HUDEP-2 (cell line): ENCODE data around the gene GALNT17.
"Not testable (repeated sequence)": the region's sequence is repeated elsewhere in the genome, so short reads cannot be mapped to it uniquely, and the experiment has no call there.

Source experiments
- DNase-seq, 76 experiments: peaks; one replicate each; lab custom pipeline; 2025; ENCODE audit not compliant: unreplicated experiment in 76 of 76; lab: John Stamatoyannopoulos, UW

GALNT17 gene

DNA sequence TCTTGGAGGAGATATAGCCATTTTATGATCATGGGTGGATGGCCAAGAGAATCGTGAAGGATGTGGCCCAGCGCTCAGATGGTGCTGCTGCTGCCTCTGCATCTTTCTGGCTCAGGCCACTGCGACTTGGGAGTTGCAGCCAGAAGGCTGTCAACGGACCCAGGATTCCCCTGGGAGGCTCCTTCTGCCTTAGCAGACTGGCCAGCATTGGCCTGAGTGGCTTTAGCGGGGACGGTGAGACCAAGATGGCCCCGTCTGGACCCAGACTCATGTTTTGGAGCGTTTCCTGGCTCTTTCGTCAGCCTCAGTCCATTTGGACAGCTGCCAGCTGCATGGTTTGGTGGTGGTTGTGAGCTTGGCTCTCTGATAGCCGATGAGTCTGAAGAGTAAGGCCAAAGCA lies 97.2 kb downstream of the GALNT17 start:
- DNase-seq, result no peak

DNA sequence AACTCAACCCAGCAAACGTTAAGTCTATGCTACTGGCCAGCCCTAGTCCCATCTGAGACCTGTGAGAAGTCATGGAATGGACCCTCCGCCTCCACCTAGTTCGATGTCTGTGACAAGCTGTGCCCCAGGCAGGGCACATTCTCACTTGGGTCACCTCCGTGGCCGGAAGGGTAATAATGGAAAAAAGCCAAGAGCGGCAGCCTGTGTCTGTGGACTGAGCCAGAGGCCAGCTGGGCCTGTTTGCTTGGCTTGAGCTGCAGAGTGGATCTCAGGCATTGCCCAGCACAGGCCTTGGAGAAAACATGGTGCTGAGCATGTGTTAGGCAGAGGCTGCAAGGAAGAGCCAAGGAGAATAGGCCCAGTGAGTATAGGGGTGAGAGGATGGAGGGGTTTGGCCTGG lies 97.8 kb downstream of the GALNT17 start:
- no peak for DNase-seq

- DNase-seq, result no peak
Observed at GRCh38 chr7:71235253-71235652, 103.3 kb downstream of the GALNT17 start.

GRCh38 chr7:71236230-71237105 lies 104.5 kb downstream of the GALNT17 start:
- no peak for DNase-seq

DNA sequence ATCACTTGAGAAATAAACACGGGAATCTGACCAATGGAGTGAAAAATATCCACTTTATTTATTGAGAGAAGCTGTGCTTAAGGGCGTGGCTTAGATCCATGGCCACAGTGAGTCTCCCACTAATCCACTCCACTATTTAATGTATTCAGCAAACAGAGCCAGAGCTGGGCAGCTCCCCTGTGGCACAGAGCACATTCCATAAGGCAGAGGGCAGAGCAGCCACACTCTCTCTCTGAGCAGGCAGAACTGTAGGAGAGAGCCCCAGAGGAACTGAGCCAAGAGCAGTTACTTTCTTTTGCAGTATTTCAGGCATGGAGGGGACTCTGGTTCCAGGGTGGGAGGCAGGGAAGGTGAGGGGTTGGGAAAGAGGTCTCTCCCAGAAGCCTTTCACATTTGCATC lies 106.0 kb downstream of the GALNT17 start:
- DNase-seq, result no peak

- no peak for DNase-seq
Observed at GRCh38 chr7:71238581-71239295, 106.8 kb downstream of the GALNT17 start.

GRCh38 chr7:71239586-71240268 lies 107.8 kb downstream of the GALNT17 start:
- no peak for DNase-seq

GRCh38 chr7:71243736-71244410 lies 111.9 kb downstream of the GALNT17 start:
- no peak for DNase-seq

DNA sequence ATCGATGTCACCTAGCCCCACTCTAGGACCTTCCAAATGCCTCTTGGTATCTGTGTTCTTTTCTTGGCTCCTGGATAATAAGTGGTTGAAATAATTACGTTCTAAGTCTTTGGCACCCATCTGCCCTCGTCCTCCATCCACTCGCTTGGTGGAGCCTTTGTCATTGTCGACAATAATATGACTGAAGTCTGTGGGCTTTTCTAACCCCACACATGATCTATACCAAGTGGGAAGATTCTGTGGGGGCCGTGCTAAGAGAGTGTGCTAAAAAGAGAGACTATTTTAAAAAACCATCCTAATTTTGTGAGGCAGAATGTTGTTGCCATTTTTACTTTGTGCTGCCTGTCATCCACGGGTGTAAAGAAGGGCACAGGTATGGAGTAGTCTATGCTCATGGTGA lies 113.1 kb downstream of the GALNT17 start:
- DNase-seq, result no peak

- DNase-seq, result no peak
Observed at GRCh38 chr7:71251706-71252105, 119.8 kb downstream of the GALNT17 start.

GRCh38 chr7:71254751-71255150 lies 122.8 kb downstream of the GALNT17 start:
- no peak for DNase-seq

DNA sequence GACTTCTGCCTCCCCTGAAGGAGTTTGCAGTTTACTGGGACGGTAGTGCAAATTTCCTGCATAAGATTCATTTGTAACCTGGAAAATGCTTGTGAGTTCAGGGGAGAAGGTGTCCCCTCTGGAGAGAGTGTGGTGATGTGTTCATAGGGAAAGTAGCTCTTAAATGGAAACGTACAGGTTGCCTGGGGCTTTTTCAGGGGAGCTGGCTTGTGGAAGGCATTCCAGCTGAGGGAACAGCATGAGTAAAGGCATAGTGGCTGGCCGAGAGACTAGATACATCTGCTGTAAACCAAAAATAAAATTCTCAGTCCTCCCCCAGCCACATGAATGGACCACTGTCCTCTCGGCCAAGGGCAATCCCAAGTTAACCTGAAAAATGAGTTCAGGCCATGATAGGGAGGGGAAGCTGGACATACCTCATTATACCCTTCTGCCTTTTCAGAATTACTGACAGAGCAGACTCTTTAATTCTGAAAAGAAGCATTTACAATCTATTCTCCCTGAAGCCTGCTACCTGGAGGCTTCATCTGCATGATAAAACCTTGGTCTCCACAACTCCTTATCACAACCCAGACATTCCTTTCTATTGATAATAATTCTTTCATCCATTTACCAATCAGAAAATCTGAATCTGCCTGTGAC lies 123.7 kb downstream of the GALNT17 start:
- no peak for DNase-seq

- DNase-seq, result no peak
Observed at GRCh38 chr7:71261066-71261465, 129.1 kb downstream of the GALNT17 start.

- not testable (repeated sequence) for DNase-seq
Observed at GRCh38 chr7:71262834-71263233, 130.9 kb downstream of the GALNT17 start.

DNA sequence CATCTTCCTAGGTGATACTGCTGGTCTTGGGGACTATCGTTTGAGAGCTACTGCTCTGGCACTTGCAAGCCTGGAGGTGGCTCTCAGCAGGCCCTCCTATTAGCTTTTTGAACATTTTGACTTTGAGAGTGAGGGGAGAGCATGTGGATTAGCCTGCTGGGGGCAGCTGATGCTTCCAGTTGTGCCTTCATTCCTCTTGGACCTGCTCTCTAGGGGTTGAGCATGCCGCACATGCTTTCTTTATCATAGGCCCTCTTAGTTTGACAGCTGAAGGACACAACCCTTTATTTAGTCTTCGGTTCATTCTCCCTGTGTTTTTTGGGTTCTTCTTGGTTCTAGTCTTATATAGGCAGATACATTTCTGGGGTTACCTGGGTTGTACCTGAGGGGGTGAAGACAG lies 132.1 kb downstream of the GALNT17 start:
- DNase-seq, result no peak

- DNase-seq, result no peak
Observed at GRCh38 chr7:71266912-71267311, 135.0 kb downstream of the GALNT17 start.

GRCh38 chr7:71267734-71268469 lies 136.0 kb downstream of the GALNT17 start:
- DNase-seq, result no peak

- no peak for DNase-seq
Observed at GRCh38 chr7:71270558-71270957, 138.6 kb downstream of the GALNT17 start.

DNA sequence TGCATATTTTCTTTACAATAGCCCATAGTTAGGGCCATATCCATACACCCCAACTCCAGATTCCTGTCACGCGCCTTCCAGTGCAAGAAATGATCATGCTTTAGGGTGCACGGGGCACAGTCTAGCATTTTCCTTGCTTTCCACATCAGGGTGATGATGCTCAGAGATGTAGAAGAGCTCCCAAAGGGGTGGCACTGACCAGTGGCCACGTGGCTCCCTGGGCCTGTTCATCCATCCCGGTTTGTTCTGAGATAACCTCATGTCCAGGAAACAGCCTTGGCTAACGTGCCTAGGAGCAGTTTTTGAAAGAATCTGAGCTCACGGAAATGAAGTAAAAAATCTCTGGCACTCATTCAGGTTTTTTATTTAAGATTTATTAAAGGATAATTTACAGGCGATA lies 139.3 kb downstream of the GALNT17 start:
- no peak for DNase-seq
